Activated CD4-positive, alpha-beta T cell treated with anti-CD3 and anti-CD28 coated beads, Interleukin-2, Interleukin-6, amounts not matched to agents 100 ng/mL and 50 ng/mL, durations not matched to agents 16 hours and 8 hours (primary cell): ENCODE data around the gene RAPGEF5.

Source experiments
- DNase-seq: peaks from one replicate; pipeline ENCODE4 v3.0.0-alpha.2; 2020

RAPGEF5 gene

DNA sequence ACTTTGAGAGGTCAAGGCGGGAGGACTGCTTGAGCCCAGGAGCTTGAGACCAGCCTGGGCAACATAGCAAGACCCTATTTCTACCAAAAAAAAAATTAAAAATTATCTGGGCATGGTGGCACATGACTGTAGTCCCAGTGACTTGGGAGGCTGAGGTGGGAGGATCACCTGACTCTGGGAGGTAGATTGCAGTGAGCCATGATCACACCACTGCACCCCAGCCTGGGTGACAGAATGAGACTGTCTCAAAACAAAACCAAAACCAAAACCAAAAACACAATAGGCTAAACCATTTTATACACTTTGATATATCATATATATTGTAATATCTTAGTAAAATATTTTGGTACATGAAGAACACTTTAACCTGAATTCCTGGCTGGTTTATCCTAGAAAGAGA lies 101.6 kb downstream of the RAPGEF5 start:
- peak; percentile 23 for DNase-seq

DNA sequence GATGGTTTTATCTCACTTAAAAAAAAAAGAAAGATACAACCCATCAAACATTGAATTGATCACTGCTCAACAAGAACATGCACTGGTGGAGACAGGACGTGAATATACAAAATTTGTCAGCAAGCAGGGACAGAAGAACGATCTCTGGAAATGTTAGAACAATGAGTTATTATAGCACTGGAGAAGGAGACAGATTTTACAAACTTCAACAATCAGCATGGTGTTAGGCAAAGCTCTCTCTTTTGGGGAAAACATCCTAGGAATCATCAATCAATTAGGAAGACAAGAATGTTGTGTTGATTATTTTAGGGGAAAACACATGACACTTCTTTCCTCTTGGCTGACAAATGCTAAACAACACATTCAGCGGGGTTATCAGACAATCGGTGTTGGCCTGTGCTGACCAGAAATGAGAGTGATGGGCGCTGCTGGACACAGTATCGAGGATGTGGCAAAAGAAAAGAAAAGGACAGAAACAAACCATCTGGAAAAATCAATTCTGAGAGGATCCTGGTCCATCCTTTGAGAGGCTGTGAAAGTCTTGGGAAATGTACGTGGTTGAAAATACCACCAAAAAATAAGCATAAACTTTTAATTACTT lies 103.9 kb downstream of the RAPGEF5 start:
- no peak for DNase-seq

DNA sequence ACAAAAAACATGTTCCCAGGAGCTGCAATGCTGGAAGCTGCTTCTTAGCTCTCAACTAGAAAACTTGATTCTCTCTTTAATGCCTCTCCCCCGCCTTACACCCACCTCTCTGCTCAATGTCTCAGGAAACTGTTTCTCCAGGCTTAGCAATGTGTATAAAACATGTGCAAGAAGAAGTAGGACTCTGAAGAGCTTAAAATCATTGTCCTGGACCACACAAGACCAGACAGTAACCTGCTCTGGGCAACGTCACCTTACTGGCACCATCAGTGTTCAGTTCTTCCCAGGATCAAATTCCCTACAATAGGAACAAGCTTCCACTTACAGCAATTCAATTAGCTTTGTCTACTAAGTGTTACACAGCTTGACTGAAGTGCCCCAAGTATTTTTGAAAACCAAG lies 104.9 kb downstream of the RAPGEF5 start:
- DNase-seq = no peak

- DNase-seq = no peak
Measured at GRCh38 chr7:22251281-22251680, 105.7 kb downstream of the RAPGEF5 start.

DNA sequence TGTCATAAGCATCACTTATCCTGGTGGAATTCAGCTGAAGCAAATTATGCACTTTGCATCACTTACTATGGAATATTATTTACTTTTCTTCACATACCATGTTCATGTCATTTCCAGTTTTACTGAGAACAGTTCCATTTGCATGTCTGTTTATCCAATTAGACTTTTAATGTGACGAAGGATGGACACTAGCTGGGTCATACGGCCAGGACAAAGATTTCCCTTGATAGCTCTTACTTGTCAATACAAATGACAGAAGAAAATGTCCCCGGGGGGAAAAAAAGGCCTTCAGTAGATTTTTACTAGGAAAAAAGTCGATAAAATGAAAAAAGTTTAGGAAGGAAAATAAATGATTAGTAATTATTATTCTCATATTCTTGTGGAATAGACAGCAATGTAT lies 106.6 kb downstream of the RAPGEF5 start:
- no peak for DNase-seq

DNA sequence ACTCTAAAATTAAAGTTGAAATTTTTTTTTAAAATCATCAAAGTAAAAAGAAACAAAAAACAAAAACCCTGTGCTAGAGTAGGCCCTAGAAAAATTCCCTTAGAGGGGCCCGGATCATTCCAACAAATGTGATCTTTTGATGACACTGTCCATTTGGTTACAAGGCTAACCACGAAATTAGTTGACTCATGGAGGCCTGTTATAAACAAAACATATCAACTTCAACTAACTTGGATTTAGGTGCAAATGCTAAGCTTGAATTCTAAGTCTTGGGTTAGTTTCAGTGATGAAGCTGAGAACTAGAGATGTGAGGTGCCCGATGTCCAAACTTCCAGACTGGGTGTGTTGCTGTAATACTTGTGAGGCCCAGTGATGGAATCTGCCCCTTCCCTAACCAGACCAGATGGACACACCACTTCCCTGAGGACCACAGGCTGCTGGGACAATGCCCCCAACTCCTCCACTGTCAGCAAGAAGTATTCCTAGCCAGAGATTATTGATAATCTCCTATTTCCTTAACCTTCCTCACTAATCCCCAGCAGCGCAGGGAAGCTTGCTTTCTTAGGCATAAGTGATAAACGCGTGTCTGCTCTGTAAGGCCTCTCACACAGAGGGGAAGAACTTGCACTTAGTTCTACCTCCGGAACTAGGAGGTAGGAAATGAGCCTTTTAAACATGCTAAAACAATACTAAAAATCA lies 108.7 kb downstream of the RAPGEF5 start:
- no peak for DNase-seq

GRCh38 chr7:22241805-22242390 lies 115.1 kb downstream of the RAPGEF5 start:
- DNase-seq = no peak

DNA sequence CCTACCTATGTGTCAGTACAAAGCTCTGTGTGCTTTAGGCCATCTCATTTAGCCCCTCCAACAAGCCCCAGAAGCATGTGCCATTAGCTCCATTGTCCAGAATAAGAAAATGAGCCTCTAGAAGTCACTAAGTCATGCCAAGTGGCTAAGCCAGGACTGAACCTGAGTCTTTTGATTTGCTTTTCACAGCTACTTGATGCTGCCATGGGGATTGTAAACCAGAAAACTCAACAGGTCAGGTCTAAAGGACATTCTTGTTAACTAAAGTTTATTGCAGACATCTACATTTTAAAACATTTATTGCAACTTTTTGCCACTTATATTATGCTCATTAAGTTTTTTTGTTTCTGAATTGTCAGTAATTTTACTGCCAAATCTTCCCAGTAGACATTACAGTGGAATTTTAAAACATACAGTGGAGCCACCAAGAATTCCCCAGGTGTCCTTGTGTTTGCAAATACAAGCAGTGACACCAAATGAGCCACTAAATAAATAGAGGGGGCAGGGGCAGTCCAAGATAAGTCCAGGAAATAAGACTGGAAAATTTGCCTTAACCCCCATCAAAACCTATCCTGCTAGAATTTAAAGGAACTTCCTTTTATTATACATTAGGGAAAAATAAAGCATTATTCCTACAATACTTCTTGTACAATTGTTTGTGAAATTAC lies 115.9 kb downstream of the RAPGEF5 start:
- no peak for DNase-seq

DNA sequence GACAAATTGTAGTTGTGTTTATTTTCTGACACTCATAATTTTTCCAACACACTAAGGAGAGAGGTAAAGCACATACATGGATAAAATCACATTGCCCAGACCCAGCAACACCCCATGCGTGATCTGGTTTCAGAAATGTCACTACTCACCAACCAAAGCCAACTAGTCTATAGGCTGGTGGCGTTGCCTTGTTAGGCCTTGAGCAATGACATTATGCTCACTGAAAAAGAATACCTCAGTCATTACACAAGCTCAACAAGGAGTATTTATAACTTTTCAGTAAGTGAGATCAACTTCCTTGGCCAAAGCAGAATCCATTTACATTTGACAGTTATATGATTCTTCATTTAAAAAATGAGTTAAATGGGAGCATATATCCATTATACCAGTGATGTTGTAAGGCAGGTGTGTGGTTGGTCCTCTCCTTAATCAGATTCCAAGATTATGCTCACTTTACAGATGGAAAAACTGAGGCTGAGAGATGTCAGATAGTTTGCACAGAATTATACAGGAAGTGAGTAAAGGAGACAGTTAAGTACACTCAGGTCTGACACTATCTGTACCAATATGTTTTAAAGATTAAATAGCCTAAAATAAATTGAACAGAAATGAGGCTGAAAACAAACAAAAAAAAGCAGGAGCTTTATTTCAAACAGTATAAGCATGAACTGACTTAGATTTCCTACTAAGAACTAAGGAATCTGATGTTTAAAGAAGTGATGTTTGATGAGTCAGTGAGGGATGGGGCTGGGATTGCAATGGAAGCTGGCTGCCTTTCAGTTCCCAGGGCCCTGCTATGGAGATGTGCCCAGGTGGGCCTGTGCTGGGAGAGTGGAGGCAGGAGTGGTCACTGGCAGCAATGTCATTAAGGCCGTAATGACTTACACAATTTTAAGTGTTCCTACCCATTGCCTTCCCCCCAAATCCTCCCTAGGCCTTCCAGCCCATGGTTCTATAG lies 118.3 kb downstream of the RAPGEF5 start:
- DNase-seq = no peak

- DNase-seq = no peak
Measured at GRCh38 chr7:22235134-22235533, 121.8 kb downstream of the RAPGEF5 start.

- no peak for DNase-seq
Measured at GRCh38 chr7:22234227-22234626, 122.7 kb downstream of the RAPGEF5 start.

GRCh38 chr7:22231806-22232205 lies 125.1 kb downstream of the RAPGEF5 start:
- no peak for DNase-seq

GRCh38 chr7:22231141-22231540 lies 125.8 kb downstream of the RAPGEF5 start:
- DNase-seq = no peak

DNA sequence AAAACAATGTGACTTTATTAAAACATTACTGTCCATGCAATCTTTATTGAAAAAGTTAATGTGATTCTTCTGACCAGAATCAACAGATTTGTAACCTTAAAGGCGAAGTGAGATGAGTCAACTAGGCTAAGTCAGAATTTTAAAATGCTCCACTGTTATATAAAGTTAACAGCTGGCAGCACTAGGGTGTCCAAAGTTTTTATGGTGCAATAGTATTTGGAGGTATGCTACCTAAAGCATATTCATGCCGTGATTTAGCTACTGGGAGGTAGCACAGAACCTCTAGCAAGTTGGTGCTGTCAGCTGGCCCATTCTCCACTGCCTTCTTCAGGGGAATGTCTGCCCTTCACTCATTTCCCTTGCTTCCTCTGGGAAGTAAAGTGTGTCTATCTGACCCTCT lies 126.7 kb downstream of the RAPGEF5 start:
- no peak for DNase-seq

GRCh38 chr7:22229148-22229547 lies 127.8 kb downstream of the RAPGEF5 start:
- DNase-seq = no peak

DNA sequence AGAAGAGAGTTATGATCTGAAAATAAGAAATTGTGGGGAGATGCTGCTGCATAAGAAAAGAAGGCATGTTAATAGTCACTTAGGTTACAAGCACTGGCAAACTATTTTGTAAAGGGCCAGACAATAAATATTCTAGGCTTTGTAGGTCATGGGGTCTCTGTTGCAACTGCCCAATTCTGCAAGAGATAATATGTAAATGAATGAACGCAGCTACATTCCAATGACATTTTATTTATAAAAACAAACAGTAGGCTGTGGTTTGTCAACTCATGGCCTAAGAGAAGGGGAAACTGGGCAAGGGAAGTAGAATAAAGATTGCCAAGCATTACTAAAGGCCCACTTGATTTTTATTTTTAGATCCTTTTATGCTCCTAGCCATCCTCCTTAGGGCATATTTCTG lies 133.1 kb downstream of the RAPGEF5 start:
- no peak for DNase-seq

GRCh38 chr7:22220941-22221340 lies 136.0 kb downstream of the RAPGEF5 start:
- no peak for DNase-seq

GRCh38 chr7:22219739-22220493 lies 137.0 kb downstream of the RAPGEF5 start:
- no peak for DNase-seq

DNA sequence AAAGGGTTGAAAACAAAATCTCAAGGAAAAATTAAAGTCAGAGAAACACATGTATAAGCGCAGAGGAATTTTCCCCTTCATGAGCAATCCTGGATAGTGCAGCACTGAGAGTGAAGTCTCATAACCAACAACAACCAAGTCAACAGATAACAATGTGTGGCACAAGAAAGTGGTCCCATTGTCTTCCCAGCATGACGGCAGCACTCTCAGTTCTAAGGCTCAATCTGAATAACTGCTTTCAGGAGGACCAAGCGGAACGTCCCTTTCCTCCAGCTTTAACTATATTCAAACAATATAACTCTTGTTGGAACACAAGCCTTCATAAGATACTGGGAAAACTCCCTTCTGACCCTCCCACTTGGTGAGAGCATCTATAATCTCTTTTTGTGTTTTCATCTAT lies 137.9 kb downstream of the RAPGEF5 start:
- no peak for DNase-seq

DNA sequence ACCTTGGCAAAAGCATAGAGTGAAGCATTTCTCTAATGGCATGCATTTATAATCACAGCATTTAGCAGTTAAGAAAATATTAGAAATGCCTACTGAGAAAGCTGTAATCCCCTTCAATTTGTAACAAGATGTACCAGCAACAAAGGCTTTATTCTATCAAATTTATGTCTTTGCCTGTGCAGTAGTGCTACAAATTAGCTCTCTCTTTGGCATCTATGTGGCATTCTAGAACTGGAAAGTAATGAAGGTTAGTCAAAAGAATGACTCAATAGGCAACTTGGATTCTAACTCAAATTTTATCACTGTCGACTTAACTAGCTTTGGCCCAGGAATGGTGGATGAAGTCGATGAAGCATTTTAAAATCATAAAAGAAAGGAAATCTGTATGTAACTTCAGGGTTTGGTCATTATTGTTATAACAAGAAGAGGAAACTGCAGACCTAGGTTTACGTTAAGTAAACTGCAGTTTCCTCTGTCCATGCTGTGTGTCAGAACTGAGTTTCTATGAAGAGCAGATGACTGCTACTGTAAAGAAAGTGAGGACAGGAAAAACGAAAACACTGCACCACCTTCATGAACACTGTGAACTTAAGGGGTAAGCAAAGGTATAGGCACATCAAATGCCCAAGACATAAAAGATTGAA lies 140.0 kb downstream of the RAPGEF5 start:
- no peak for DNase-seq

- DNase-seq = no peak
Measured at GRCh38 chr7:22216309-22216708, 140.6 kb downstream of the RAPGEF5 start.

GRCh38 chr7:22214000-22214399 lies 143.0 kb downstream of the RAPGEF5 start:
- no peak for DNase-seq
